ENCODE results near the gene SGMS1. TPM values are rescaled to one million over a fixed set of nuclear protein-coding genes. Genes with fewer than 3 reads are reported as not detected.

The SGMS1 gene
- total RNA-seq, 1 experiment from 2014 or later = 24.7 TPM

DNA sequence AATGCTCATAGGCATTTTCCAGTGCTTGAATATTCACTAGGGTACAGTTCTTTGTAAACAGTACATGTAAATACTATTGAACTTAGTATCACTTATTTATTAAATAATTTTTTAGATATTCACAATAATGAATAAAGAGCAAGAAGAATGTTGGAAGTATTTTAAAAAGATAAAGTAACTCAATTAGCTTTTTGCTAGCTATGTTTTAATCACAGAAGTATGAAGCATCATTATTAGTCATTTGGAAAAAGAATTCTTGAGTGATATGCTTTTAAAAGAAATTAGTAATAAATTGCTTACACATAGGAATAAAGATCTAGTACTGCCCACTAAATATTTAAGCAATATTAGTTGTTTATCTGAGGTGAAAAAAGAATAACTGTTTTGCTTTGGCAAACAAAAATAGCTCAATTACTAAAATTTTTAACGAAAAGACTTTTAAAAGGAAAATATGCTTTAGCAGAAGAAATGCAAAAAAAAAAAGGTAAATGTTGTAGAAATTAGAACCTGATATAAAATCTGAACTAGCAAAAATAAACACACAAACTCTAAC, 66.5 kb downstream of the SGMS1 start:
- POLR2A ChIA-PET = interaction anchor here (0.6 to 1.0 kb wide), 5 partner anchors 48 to 1965 kb away, joined by 3 to 5 read pairs (median 3); no protein-coding TSS in a partner anchor
- Mint-ChIP-seq H3K27ac (ENCODE audit: low read depth, unreplicated experiment) (no peak overlapping the region), H3K36me3 (ENCODE audit: insufficient read depth, unreplicated experiment) (no peaks in the 10 kb centered on the region), H3K4me3 (ENCODE audit: unreplicated experiment) (no peak overlapping the region), H3K27me3 (ENCODE audit: insufficient read depth, unreplicated experiment) (no peaks in the 10 kb centered on the region), H3K4me1 (ENCODE audit: insufficient read depth, unreplicated experiment) (peaks cover 24% of the 10 kb centered on the region), H3K9me3 (ENCODE audit: unreplicated experiment) (no peaks in the 10 kb centered on the region)
- BruUV-seq (replicated peaks) = no TSS peak
- TF ChIP-seq, protein P1, sequence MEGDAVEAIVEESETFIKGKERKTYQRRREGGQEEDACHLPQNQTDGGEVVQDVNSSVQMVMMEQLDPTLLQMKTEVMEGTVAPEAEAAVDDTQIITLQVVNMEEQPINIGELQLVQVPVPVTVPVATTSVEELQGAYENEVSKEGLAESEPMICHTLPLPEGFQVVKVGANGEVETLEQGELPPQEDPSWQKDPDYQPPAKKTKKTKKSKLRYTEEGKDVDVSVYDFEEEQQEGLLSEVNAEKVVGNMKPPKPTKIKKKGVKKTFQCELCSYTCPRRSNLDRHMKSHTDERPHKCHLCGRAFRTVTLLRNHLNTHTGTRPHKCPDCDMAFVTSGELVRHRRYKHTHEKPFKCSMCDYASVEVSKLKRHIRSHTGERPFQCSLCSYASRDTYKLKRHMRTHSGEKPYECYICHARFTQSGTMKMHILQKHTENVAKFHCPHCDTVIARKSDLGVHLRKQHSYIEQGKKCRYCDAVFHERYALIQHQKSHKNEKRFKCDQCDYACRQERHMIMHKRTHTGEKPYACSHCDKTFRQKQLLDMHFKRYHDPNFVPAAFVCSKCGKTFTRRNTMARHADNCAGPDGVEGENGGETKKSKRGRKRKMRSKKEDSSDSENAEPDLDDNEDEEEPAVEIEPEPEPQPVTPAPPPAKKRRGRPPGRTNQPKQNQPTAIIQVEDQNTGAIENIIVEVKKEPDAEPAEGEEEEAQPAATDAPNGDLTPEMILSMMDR (IDR thresholded peaks at IDR 0.05; ENCODE audit: unreplicated experiment) = no peak
- CTCF ChIA-PET = interaction anchor here (0.9 kb wide), 1 partner anchor 96 kb away, joined by 4 read pairs; no protein-coding TSS in a partner anchor
- no peak for DNase-seq (ENCODE audit: unreplicated experiment)
- intact Hi-C loops (cut with micrococcal nuclease) = loop anchor here (10.0 kb wide), 1 partner anchor 262 kb away; no protein-coding TSS in a partner anchor

DNA sequence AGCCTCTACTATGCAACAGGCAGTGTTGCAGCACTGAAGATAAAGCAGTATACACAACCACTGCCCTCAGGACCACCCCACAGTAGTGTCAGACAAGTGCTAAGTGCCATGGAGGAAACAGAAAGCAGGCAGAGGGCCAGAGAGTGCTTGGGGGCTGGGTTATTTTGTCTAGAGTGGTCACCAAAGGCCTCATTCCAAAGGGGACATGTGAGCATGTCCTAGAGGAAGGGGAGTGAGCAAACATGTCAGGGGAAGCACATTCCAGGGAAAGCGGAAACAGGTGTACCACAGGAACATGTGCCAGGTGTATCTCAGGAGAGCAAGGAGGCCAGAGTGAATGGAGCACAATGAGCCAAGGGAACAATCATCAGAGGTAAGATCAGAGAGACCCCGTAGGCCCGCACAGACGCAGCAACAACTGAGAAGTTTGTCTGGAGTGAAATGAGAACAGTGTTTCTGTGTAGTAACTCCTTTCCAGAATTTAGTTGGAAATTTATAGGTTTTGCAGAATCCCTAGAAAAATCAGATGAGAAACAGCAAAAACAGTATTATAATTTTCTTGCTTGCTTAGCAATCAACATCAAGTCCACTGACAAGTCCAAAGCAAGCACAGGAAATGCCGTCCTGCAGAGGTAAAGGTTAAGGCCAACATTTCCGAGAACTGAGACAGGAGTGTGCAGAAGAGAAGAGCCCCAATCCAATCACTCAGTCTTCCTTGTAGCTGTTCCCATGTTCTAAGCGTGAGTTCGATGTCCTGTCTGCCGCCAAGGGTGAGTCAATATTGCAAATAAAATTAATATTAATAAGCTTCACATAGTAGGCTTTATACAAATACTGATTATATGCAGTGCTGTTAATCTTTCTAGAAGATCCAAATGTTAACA, 67.3 kb downstream of the SGMS1 start:
- DNase-seq (ENCODE audit: unreplicated experiment) = no peak
- TF ChIP-seq, protein P1 (IDR thresholded peaks at IDR 0.05; ENCODE audit: unreplicated experiment) = no peak
- intact Hi-C loops (cut with micrococcal nuclease) = loop anchor here (10.0 kb wide), 1 partner anchor 262 kb away; no protein-coding TSS in a partner anchor
- no peak overlapping the region for H3K27ac Mint-ChIP-seq (ENCODE audit: low read depth, unreplicated experiment)
- H3K4me3 Mint-ChIP-seq (ENCODE audit: unreplicated experiment) = no peak overlapping the region
- BruUV-seq (replicated peaks) = no TSS peak
- POLR2A ChIA-PET = interaction anchor here (0.6 to 1.2 kb wide), 4 partner anchors 49 to 1965 kb away, joined by 3 to 5 read pairs (median 3); partner anchors contain the start of gene SGMS1
- H3K36me3 Mint-ChIP-seq (ENCODE audit: insufficient read depth, unreplicated experiment) = no peaks in the 10 kb centered on the region
- no peaks in the 10 kb centered on the region for H3K9me3 Mint-ChIP-seq (ENCODE audit: unreplicated experiment)
- CTCF ChIA-PET = interaction anchor here (0.7 to 1.2 kb wide), 4 partner anchors 22 to 97 kb away, joined by 3 to 4 read pairs (median 4); no protein-coding TSS in a partner anchor
- H3K4me1 Mint-ChIP-seq (ENCODE audit: insufficient read depth, unreplicated experiment) = peaks cover 17% of the 10 kb centered on the region
- no peaks in the 10 kb centered on the region for H3K27me3 Mint-ChIP-seq (ENCODE audit: insufficient read depth, unreplicated experiment)

DNA sequence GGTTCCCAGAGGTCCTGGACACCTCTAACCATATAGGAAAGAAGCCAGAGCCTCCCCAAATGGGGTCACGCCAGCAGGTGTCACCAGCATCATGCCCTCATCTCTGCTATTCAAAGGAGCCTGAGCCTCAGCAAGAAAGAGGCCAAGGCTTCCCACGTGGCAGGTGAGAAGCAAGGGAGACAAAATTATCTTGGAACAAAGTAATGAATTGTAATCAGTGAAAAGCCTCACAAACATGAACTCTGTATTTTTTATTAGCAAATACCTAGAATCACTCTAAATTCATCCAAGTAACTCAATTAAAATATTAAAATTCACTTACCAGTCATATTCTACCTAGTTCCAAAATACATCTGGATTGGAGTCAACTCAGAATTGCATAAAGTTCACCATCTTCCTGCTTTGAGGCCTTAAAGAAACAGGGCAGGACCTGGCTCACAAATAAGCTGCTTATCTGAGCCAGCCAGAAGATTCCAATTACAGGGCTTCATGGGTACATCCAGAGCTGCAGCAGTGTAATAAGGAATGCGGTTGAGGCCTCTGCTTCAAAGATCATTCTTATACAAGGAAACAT, 68.7 kb downstream of the SGMS1 start:
- H3K27me3 Mint-ChIP-seq (ENCODE audit: insufficient read depth, unreplicated experiment) = no peaks in the 10 kb centered on the region
- POLR2A ChIA-PET = interaction anchor here (1.2 kb wide), 1 partner anchor 69 kb away, joined by 5 read pairs; the partner anchor contains the start of gene SGMS1
- TF ChIP-seq, protein P1 (IDR thresholded peaks at IDR 0.05; ENCODE audit: unreplicated experiment) = peak; percentile 10
- H3K36me3 Mint-ChIP-seq (ENCODE audit: insufficient read depth, unreplicated experiment) = no peaks in the 10 kb centered on the region
- no peak overlapping the region for H3K27ac Mint-ChIP-seq (ENCODE audit: low read depth, unreplicated experiment)
- peak; percentile 17 for DNase-seq (ENCODE audit: unreplicated experiment)
- no peak overlapping the region for H3K4me3 Mint-ChIP-seq (ENCODE audit: unreplicated experiment)
- CTCF ChIA-PET = interaction anchor here (0.6 to 1.2 kb wide), 5 partner anchors 23 to 185 kb away, joined by 3 to 4 read pairs (median 4); partner anchors contain the start of gene ASAH2B
- BruUV-seq (replicated peaks) = no TSS peak
- no peaks in the 10 kb centered on the region for H3K9me3 Mint-ChIP-seq (ENCODE audit: unreplicated experiment)
- intact Hi-C loops (cut with micrococcal nuclease) = loop anchor here (5.0 to 10.0 kb wide), 2 partner anchors 188 to 260 kb away; no protein-coding TSS in a partner anchor
- H3K4me1 Mint-ChIP-seq (ENCODE audit: insufficient read depth, unreplicated experiment) = peaks cover 12% of the 10 kb centered on the region

Measured in MCF 10A (cell line).